NB4 (cell line): ENCODE measurements around the gene LBR.

Source experiments
- DNase-seq: peaks from one replicate; pipeline ENCODE4 v3.0.0; 2010; ENCODE audit warnings: low read depth
- H3K4me3 ChIP-seq: one replicate; pipeline ENCODE4 v1.5.1; 2011; ENCODE audit warnings: mild to moderate bottlenecking, low read depth, low read length, moderate library complexity
- CTCF ChIP-seq: IDR thresholded peaks from one replicate; pipeline ENCODE4 v1.5.1; 2012; ENCODE audit warnings: low read depth, low read length
- MYC ChIP-seq: IDR thresholded peaks from 2 replicates; pipeline ENCODE4 v1.6.1; 2011; ENCODE audit warnings: low read depth, low read length
- POLR2A ChIP-seq: IDR thresholded peaks from 2 replicates; pipeline ENCODE4 v1.6.1; 2011; ENCODE audit warnings: mild to moderate bottlenecking; ENCODE audit not compliant: insufficient read length; ENCODE audit errors: extremely low read depth
- TF ChIP-seq, protein P1 (sequence below): IDR thresholded peaks from 2 replicates; pipeline ENCODE4 v1.6.1; 2011; ENCODE audit warnings: low read depth, low read length

LBR gene

GRCh38 chr1:225364439-225364838 is 63.4 kb downstream of the LBR start:
- DNase-seq: no peak
- H3K4me3 ChIP-seq: no peak overlapping the region
- TF ChIP-seq CTCF (no peak), POLR2A (no peak), MYC (no peak)
- TF ChIP-seq, protein P1, sequence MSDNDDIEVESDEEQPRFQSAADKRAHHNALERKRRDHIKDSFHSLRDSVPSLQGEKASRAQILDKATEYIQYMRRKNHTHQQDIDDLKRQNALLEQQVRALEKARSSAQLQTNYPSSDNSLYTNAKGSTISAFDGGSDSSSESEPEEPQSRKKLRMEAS: no peak

- no peak overlapping the region for H3K4me3 ChIP-seq
- no peak for DNase-seq
- TF ChIP-seq CTCF: no peak
- TF ChIP-seq, protein P1: no peak
- TF ChIP-seq POLR2A: no peak
- no peak for TF ChIP-seq MYC
Observed at GRCh38 chr1:225362805-225363204, 65.0 kb downstream of the LBR start.

- TF ChIP-seq MYC (no peak), CTCF (no peak), POLR2A (no peak)
- TF ChIP-seq, protein P1: no peak
- no peak for DNase-seq
- no peak overlapping the region for H3K4me3 ChIP-seq
Observed at GRCh38 chr1:225361176-225361575, 66.7 kb downstream of the LBR start.

- no peak overlapping the region for H3K4me3 ChIP-seq
- DNase-seq: no peak
- TF ChIP-seq MYC (no peak), CTCF (no peak), POLR2A (no peak)
- TF ChIP-seq, protein P1: no peak
Observed at GRCh38 chr1:225360119-225360518, 67.7 kb downstream of the LBR start.

DNA sequence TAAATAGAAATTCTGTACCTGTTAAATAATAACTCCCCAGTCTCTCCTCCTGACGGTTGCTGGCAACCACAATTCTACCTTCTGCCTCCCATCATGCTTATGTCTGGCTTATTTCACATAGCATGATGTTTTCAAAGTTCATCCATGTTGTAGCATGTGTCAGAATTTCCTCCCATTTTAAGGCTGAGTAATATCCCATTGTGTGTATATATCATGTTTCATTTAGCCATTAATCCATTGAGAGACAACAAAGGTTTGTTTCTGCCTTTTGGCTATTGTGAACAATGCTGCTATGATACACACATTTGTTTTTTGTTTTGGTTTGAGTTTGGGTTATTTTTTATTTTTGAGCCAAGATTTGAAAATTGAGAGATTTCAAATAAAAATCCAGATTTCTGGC is 72.0 kb downstream of the LBR start:
- H3K4me3 ChIP-seq: no peak overlapping the region
- no peak for TF ChIP-seq CTCF
- no peak for TF ChIP-seq MYC
- TF ChIP-seq, protein P1: no peak
- TF ChIP-seq POLR2A: no peak
- DNase-seq: no peak

- H3K4me3 ChIP-seq: no peak overlapping the region
- no peak for TF ChIP-seq POLR2A
- TF ChIP-seq, protein P1: no peak
- no peak for TF ChIP-seq MYC
- TF ChIP-seq CTCF: no peak
- peak; percentile 52 for DNase-seq
Observed at GRCh38 chr1:225354906-225355305, 72.9 kb downstream of the LBR start.
